RPMI7951 (cell line): ENCODE results near the gene CDC42. TPM values are rescaled to one million over a fixed set of nuclear protein-coding genes. Genes with fewer than 3 reads are reported as not detected.
A peak's percentile ranks its signal among the peaks of the same experiment; 100 is the strongest.

Experiments
- DNase-seq: peaks from one replicate; pipeline ENCODE4 v3.0.0-alpha.2; 2012; ENCODE audit warnings: low read depth
- total RNA-seq: library from RNA; depleted of rRNA; stranded (reverse); fragments of >200 nt; shearing (Covaris generic); gene quantifications from 2 replicates; pipeline ENCODE4 v1.2.3, GENCODE V29; 2014

Gene CDC42
- total RNA-seq, 1 experiment from 2014 or later: 659 TPM

- no peak for DNase-seq
Measured at GRCh38 chr1:22108339-22109105, 56.0 kb downstream of the CDC42 start.

GRCh38 chr1:22110016-22110415 lies 57.5 kb downstream of the CDC42 start:
- DNase-seq: no peak

GRCh38 chr1:22111115-22111514 lies 58.6 kb downstream of the CDC42 start:
- DNase-seq: no peak

GRCh38 chr1:22111620-22112019 lies 59.1 kb downstream of the CDC42 start:
- DNase-seq: peak; percentile 71

GRCh38 chr1:22112554-22112953 lies 60.0 kb downstream of the CDC42 start:
- no peak for DNase-seq

- DNase-seq: no peak
Measured at GRCh38 chr1:22114083-22115012, 61.8 kb downstream of the CDC42 start.

- no peak for DNase-seq
Measured at GRCh38 chr1:22115286-22115685, 62.8 kb downstream of the CDC42 start.

- no peak for DNase-seq
Measured at GRCh38 chr1:22117238-22117637, 64.7 kb downstream of the CDC42 start.

- peak; percentile 35 for DNase-seq
Measured at GRCh38 chr1:22117851-22118250, 65.3 kb downstream of the CDC42 start.

- no peak for DNase-seq
Measured at GRCh38 chr1:22118291-22118992, 65.9 kb downstream of the CDC42 start.

GRCh38 chr1:22119626-22120468 lies 67.3 kb downstream of the CDC42 start:
- no peak for DNase-seq

GRCh38 chr1:22120469-22120790 lies 67.9 kb downstream of the CDC42 start:
- DNase-seq: no peak

GRCh38 chr1:22121421-22121911 lies 69.0 kb downstream of the CDC42 start:
- DNase-seq: no peak

- peak; percentile 44 for DNase-seq
Measured at GRCh38 chr1:22122273-22123070, 70.0 kb downstream of the CDC42 start.

GRCh38 chr1:22123071-22123390 lies 70.5 kb downstream of the CDC42 start:
- DNase-seq: no peak

- no peak for DNase-seq
Measured at GRCh38 chr1:22123901-22124404, 71.4 kb downstream of the CDC42 start.

GRCh38 chr1:22124592-22125229 lies 72.2 kb downstream of the CDC42 start:
- DNase-seq: no peak

- no peak for DNase-seq
Measured at GRCh38 chr1:22126531-22126930, 74.0 kb downstream of the CDC42 start.

GRCh38 chr1:22127248-22127647 lies 74.7 kb downstream of the CDC42 start:
- DNase-seq: no peak

GRCh38 chr1:22127731-22128130 lies 75.2 kb downstream of the CDC42 start:
- no peak for DNase-seq
